ENCODE results near the gene RERE.
"Not testable (repeated sequence)": the region's sequence is repeated elsewhere in the genome, so short reads cannot be mapped to it uniquely, and the experiment has no call there.

The RERE gene

DNA sequence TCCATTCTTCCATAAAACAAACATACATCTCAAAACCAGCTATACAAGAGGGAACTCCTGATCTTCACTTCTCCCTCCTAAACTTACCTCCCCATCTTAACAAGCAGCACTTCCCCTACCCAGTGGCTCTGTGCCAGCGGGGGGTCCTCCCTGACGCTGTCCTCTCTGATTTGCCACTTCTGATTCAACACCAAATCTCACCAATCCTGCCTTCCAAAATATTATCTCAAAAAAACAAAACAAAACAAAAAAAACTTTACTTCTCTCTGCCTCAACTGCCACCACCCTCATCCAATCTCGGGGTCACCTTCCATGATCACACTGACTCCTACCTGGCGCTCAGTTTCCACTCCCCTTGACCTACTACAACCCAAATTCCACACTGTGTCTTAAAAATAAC is 426.7 kb downstream of the RERE start:
- no peak for DNase-seq

DNA sequence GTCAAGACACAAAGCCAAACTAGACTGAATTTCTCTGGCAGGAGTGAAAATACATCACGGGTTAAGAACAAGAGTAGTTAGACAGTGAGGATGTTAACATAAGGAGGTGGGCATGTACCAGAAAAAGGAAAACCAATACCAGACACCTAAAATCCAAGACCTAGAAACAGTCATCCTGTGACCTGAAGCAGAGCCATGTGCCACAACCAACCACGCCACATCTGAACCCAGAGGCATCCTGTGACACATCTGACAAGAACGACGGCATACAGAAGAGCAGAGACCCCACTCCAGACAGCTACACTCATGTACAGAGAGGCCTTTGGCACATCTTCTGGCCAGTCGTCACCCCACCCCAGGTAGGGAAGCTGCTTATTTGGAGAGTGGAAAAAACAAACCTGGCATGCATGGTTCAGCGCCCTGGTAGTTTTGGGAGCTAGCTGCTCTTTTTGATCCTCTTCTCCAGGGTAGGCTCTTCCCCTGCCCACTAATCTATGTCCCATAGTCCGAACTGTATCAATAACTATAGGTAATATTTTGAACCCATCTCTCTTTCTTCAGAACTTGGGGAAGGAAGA is 427.4 kb downstream of the RERE start:
- no peak for DNase-seq

DNA sequence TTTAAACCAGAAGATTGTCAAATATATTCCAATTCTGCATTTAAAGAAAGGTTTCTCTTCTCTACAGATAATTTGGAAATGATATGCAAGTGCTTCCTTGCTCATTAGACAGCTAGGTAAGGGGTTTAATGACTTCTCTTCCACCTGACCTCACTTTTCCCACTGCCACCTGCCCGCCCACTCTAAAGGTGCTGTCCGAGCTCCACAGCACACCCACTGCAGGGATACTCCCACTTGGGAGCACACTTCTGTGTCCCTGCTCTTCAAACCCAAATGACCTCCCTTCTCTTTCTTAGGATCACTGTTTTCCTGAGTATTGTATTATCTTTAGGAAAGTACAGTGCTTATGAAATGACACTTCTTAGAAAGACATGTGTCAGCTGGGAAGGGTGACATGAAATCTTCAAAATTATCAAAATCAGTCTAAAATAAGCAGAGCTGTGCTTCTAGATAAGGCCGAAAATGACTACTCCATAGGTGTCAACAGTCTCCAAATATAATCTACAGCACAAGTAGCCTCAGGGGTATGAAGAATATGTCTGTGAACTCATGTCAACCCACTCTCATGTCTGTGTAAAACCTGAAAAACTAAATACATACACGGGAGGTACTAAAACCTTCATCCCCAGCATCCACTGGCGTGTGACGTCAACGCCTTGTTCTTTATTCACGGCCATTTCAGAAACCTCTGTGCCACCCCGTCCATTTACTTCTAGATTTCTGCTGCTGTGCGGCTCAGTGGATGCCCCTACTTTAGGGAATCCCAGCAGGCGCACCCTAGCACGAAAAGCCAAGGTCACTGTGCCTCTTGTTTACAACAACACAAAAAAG is 428.5 kb downstream of the RERE start:
- DNase-seq, result no peak

DNA sequence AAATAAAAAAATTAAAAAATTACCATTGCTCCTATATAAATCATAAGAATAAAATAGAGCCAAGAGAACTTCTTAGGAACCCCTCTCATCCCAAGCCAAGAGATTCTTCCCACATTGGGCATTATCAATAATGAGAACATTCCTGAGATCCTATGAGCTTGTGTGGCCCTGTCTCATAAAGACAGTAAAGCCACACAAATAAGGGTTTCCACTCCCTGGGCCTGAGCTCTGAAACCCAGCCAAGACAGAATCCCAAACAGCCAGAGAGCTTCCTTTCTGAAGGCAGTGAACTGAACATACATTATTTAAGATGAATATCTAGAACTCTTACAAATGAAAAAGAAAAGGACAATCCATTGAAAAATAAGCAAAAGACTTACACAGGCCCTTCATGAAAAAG is 431.2 kb downstream of the RERE start:
- DNase-seq, result no peak

DNA sequence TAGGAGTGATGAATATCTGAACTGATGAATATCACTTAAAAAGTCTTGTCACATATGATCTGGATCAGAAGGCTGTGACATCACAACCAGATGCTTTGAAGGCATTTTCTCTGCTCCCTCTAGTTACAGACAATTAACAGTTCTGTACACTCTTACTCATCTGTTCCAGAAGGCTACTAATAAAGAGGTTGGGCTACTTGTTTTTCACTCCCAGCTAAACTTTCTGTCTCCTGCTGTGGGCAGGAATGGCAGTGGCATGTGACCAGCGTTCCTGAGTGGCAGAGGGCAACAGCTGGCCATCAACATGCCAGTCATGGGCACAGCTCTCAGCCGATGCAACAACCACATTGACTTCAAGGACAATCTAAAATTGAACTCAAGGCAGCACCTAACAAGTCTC is 432.9 kb downstream of the RERE start:
- DNase-seq, result no peak

DNA sequence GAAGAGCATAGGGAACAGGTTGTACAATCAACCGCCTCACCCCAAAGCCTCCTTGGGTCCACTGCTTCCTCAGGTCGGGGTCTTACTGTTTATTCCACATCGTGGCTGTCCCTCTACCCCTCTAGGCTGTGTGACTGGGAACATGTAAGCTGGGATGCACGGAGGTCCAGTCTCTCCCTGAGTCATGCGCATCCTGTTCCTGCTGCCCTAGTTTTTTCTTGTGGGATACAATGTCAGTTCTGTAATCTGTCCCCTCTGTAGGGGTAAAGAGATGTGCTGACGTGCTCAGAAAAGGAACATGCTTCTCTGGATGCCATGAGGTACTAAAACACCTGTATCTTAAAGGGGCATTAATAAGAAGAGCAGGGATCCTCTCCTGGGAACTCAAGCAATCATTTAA is 433.4 kb downstream of the RERE start:
- DNase-seq, result no peak

DNA sequence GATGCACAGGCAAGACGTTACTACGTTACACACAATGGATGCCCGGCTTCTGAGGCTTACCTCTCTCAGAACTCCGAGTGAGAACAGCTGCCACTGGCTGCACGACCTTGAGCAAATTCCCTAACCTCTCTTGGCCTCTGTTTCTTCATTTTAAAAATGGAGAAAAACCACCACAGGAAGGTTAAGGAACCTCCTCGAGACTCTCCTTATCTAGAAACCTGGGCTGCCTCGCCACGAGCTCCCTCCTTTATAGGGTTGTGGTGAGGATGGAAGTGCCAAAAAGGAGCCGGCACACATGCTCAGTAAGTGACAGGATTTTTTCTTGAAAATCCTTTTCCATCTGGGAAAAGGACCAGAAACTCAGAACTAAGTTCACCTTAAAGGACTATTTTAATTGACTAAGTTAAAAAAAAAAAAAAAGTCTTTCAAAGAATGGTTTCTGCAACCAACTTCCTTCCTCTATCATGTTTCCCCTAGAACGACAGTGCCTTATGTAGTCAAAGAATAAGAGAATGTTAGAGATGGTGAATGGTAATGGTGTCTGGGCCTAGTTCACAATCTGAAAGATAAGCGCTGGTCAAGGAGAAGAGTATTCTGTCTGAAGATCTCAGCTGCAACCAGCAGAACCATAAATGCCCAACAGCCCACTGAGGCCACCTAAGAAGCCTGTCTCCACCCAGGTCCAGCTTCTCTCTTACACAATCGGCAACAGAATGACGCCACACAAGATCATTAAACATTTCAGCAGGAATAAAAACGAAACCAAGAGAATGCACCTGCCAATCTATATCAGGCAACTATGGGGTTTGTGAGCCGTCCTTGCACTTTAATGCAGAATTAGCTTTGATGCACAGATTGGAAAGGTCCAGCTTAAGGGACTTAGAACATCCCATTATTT is 434.6 kb downstream of the RERE start:
- peak; percentile 58 for DNase-seq

DNA sequence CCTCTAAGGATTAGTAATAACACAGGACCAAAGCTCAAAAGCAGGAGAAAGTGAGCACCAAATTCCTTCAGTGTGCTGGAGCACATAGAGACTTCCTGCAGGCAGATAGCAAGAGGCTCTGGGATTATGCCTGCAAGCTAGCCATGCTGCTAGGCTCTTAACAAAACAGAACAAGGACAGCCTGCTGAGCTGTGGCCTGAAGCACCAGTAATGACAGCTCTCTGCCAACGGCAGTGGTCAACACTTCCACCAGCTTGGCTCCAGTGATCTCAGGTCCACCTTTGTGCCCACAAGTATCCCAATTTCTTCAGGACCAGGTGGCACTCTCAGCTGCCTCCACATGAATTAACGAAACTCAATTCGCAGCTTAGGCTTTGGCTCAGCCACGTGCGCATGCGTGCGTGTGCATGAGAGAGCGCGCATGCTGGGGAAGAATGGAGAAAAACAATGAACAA is 435.4 kb downstream of the RERE start:
- DNase-seq, result no peak

DNA sequence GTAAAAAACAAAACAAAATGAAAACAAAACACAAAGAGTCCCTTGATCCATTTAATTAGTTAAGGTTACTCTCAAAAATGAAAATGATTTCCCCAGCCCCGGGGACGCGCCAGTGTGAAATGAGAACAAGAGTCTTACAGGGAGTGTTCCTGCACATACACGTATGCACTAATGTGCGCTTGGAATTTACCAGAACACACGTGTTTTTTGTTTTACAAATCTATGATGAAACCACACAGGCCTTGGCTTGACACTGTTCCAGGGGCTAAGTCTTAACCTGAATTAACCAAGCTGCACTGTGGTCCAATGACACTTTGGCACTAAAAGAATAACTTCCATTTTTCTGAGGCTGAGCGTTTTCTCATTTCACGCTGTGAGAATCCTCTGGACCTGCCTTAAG is 435.8 kb downstream of the RERE start:
- no peak for DNase-seq

DNA sequence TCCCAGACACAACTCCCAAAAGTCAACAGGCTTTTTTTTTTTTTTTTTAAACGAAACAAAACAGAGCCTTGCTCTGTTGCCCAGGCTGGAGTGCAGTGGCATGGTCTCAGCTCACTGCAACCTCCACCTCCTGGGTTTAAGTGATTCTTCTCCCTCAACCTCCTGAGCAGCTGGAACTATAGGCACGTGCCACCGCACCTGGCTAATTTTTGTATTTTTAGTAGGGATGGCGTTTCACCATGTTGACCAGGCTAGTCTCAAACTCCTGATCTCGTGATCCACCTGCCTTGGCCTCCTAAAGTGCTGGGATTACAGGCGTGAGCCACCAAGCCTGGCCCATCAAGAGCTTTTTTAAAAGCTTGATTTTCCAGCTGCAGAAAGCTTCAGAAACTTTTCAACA is 437.1 kb downstream of the RERE start:
- not testable (repeated sequence) for DNase-seq

DNA sequence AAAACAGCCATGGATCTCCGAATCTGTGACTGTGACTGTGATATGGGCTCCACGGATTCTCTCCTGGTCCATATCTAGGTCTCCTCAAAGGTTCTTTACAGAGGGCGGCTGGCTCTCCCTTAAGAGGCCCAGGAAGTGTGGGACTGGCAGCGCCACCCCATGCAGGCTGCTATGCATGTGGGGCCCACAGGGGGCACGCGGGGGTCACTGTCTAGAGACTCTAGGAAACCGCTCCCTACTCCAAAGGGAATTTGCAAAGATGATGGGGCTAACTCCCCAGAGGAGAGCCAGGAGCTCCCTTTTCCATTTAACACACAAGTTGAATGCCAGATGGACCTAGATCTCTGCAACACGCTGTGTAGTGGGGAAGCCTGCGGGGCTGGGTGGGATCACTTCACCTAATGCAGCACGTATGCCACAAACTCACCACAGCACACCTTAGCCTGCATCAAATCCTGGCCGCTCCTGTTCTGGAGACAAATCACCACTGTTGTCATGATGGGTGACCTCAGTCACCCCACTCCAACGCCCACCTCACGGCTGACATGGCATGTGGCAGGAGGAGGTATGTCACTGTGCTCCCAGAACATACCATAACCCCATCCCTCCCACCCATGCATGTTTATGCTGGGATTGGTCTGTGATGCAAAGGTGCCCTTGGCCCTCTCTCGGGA is 437.8 kb downstream of the RERE start:
- no peak for DNase-seq

DNA sequence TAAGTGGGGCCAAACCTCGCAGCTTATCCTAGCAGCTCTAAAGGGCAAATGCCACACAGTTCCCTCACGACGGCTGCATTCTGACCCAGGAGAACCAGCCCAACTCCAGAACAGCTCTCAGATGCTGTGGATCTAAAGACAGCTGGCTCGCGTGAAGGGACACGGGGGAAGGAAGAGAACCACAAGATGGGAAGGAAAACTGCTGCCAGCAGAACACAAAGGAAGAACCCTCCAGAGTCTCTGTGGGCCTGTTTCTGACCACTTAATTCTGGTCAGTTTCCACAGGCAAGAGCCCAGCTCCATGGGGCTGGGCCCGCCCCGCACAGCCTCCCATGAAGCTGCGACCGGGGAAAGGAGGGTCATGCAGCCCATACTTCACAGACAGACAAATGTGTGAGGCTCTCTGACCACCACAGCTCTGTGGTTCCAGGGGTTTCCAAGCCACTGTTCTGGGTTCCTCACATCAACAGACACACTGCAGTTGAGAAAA is 438.4 kb downstream of the RERE start:
- peak; percentile 32 for DNase-seq

DNA sequence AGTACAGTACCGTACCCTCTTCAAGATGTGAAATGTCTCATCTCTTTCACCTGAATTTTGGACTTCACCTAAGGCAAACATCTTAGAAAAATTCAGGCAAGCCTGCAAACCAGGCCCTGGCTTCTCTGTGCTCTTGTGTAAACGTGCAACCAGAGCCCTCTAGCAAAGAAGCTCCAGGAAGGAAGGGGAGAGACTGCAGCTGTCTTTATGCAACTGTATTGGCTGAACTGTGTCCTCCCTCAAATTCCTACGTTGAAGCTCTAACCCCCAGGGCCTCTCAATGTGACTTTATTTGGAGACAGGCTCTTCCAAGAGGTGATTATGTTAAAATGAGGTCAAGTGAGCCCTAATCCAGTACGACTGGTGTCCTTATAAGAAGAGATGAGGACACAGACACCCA is 439.3 kb downstream of the RERE start:
- DNase-seq, result peak; percentile 30

DNA sequence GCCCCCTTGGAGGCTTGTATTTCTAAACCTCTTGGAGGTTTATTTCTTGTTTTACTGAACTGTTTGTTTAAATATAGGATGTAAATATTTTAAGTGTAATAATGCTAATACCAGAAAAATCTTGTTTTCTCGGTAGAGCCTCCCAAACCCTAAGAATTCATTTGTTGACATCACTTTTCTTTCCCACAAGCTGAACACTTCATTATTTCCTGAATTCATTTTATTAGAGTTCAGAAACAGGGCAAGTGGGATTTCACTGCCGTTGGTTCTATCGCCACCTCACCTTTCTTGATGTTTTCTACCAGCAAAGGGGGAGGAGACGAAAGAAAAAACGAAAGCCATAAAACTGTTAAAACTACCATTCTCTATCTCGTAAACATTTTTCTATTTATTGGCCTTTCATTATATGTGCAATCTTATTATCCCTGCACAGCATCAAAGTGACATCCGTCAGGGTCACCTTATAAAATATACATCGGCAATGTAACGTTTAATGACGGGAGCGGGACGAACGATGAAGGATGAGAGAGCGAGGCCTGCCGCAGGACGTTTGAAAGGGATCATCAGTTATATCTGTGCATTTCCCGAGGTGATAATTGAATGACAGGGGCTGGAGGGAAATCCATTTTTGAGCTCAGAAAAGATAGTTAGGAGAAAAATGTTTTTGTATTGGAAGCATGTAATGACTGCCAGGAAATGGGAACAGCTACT is 440.0 kb downstream of the RERE start:
- no peak for DNase-seq

DNA sequence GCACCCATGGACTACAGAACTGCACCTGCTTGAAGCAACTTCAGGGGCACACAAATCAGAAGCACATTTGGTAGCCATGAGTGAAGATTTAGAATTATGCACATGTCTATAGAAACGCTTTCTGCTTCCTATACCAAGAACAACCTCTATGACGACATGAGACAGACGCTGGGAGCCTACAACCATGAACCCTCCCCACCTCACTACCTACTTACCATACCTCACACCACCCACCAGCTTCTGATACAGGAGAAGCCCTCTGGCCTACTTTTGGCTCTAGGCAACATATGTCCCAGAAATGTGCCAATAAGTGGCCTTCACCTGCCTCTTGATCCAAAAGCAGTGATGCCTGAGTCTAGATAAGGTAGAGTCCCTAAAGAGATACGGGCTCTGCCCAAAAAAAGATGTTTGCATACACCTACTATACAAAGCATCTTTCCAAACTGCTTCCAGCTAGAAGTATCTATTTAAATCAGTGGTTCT is 441.0 kb downstream of the RERE start:
- no peak for DNase-seq

DNA sequence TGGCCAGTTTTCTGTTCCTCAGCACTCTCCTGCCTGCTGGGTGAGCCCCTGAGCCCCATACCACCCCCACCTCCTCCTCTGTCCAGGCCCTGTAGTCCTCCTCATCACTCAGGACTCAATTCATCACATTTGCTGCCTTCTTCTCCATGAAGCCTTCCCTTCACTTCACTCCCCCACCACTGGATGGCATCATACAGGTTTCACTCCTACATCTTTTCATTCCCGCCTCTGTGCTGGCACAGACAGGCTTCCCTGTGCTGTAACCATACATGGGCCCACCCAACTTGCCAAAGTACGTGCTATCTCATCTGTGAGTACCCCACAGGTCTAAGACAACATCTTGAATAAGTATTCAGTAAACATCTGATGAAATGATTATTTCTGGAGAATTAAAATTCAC is 442.6 kb downstream of the RERE start:
- no peak for DNase-seq

DNA sequence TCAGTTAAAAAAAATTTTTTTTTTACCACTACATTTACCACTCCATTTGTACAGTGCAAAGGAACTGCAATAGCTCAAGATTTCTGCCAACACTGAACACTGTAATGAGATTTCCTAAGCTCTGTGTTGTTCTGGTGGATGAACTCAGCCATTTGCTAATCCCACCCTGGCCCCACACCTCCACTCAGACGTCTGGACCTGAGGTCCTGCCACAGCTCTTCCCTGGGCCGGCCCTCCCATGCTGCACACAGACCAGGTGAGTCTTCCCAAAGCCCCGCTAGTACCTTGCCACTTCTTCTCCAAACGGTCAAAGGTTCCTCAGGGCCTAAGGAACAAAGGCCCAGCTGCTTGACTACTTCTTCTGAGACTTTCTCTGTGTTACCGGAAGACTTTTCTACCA is 443.1 kb downstream of the RERE start:
- no peak for DNase-seq

DNA sequence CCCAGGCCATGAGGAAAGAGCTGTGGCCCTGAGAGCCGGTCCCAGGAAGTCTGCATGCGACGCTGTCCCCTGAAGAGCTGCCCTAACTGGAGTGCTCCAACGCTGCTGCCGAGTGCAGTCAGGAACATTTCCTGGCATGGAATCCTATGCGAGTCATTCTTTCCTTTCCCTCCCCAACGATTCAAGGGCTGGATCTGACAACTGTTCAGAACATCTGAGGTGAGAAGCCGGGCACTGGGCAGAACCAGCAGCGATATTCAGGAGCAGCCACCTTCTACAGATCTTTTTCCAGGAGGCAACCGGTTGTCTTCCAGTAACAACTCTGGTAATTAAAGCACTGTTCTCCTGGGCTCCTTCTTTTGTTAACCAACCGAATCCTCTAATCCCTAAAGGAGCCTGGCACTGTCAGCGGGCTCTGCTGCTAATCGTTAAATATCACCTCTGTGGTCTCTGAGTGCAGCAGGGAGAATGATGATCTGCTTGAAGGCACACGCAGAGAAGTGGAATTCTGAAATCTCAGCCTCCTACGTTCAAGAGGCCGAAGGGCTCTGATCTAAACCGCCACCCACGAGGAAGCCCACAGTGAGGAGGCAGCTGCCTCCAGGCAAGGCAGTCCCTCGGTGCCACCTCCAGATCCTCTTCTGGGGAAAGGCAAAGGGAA is 443.7 kb downstream of the RERE start:
- DNase-seq, result no peak

DNA sequence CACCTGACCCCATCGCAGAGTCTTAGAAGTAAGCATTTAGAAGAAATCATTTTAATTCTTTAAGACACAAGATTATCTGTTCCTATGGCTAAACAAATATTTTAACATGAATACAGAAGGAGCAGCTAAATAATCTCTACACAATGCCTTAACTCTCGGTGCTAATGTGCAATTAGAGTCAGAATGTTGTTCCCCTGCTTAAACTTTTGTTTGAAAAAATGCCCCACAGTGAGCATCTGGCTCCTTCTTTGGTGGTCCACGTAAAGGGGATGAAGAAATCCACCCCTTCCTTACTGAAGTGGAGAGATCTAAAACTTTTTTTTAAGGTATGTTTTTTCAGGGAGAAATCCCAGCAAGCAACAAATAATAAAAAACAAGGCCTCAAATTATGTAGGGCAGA is 444.3 kb downstream of the RERE start:
- no peak for DNase-seq

DNA sequence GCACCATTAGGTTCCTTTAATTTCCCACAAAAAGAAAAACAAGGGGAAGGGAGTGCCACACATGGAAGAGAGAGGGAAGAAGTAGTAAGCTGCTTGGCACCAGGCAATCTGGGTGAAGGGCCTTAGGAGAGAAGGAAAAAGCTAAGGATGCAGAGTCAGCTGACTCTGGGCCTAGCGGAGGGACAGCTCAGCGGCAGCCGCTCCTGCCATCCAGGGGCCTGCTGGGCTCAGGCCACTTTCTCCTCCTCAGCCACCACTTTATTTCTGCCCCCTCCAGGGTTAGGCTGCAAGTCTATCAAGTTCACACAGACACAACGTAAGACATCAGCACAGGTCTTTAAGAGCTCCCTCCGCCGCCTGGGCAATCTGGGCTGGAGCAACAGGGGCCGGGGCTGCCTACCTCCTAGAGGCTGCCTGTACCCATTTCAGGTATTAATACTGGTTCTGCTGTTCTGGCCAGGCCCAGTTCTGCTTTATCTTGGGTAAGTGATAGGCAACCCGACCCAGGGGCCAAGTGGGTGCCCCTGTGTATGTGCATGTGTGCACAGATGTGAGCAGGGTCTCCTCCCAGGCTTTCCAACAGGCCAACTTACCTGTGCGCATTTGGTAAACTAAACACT is 446.0 kb downstream of the RERE start:
- no peak for DNase-seq

DNA sequence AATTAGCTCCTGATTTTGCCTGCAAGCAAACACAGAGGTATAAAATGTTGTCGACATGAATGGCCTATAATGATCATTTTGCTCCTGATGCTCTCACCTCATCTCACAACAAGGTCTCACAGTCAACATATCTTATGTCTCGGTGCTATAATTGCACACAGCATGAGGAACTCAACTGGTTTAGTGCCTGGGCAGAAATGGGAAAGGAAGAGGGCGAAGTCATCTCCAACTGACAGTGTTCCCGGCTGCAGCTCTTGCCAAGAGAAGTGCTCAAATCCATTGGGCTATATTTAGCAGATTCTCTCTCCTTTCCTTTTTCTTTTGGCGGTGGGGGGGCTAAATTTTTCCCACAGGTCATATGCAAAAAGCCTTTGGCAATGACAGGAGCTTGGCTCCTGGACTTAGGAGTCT is 446.5 kb downstream of the RERE start:
- DNase-seq, result no peak
